COLO668 (cell line): Measurements from ENCODE around the gene OR5A1.

Experiments used
- DNase-seq: peaks from one replicate; lab custom pipeline; 2025; ENCODE audit not compliant: unreplicated experiment; lab: John Stamatoyannopoulos, UW

The OR5A1 gene

GRCh38 chr11:59475176-59475575 is 38.9 kb downstream of the OR5A1 start:
- no peak for DNase-seq

GRCh38 chr11:59479906-59480305 is 43.6 kb downstream of the OR5A1 start:
- no peak for DNase-seq

DNA sequence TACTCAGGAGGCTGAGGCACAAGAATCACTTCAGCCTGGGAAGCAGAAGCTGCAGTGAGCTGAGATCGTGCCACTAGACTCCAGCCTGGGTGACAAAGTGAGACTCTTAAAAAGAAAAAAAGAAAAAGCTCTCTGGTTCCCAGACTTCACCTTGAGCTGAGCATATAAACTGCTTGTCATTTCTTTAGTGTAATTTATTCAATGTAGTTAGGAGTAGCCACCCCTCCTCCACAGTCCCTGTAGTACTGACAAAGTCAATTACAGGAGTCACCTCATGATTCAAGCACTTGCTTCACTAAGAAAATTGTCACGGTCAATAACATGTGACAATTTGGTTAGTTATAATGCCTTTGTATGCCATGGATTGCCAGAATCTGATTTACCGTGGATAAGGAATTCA is 44.1 kb downstream of the OR5A1 start:
- DNase-seq: no peak
